ENCODE measurements around the gene C19orf47.
"Not testable (repeated sequence)": the region's sequence is repeated elsewhere in the genome, so short reads cannot be mapped to it uniquely, and the experiment has no call there.

Gene C19orf47

GRCh38 chr19:40342644-40343311, 5.4 kb downstream of the C19orf47 start:
- no peak for DNase-seq

- no peak for DNase-seq
Measured at GRCh38 chr19:40341601-40342482, 6.4 kb downstream of the C19orf47 start.

- DNase-seq = no peak
Measured at GRCh38 chr19:40339018-40339728, 9.0 kb downstream of the C19orf47 start.

- no peak for DNase-seq
Measured at GRCh38 chr19:40337594-40337993, 10.6 kb downstream of the C19orf47 start.

GRCh38 chr19:40337107-40337506, 11.1 kb downstream of the C19orf47 start:
- no peak for DNase-seq

GRCh38 chr19:40336601-40336900, 11.6 kb downstream of the C19orf47 start:
- no peak for DNase-seq

- no peak for DNase-seq
Measured at GRCh38 chr19:40335855-40336600, 12.2 kb downstream of the C19orf47 start.

GRCh38 chr19:40335101-40335500, 13.1 kb downstream of the C19orf47 start:
- DNase-seq = no peak

- DNase-seq = not testable (repeated sequence)
Measured at GRCh38 chr19:40333083-40333482, 15.1 kb downstream of the C19orf47 start.

GRCh38 chr19:40332669-40333068, 15.5 kb downstream of the C19orf47 start:
- no peak for DNase-seq

- no peak for DNase-seq
Measured at GRCh38 chr19:40331052-40331451, 17.1 kb downstream of the C19orf47 start.

- DNase-seq = no peak
Measured at GRCh38 chr19:40326201-40326600, 22.0 kb downstream of the C19orf47 start.

- no peak for DNase-seq
Measured at GRCh38 chr19:40323705-40324104, 24.5 kb downstream of the C19orf47 start.

GRCh38 chr19:40322951-40323615, 25.1 kb downstream of the C19orf47 start:
- DNase-seq = no peak

GRCh38 chr19:40322271-40322610, 26.0 kb downstream of the C19orf47 start:
- DNase-seq = no peak

- DNase-seq = no peak
Measured at GRCh38 chr19:40321566-40322270, 26.5 kb downstream of the C19orf47 start.

GRCh38 chr19:40321076-40321475, 27.1 kb downstream of the C19orf47 start:
- DNase-seq = no peak

GRCh38 chr19:40320558-40320935, 27.6 kb downstream of the C19orf47 start:
- no peak for DNase-seq

- no peak for DNase-seq
Measured at GRCh38 chr19:40317338-40317737, 30.9 kb downstream of the C19orf47 start.

GRCh38 chr19:40315812-40316470, 32.3 kb downstream of the C19orf47 start:
- no peak for DNase-seq

GRCh38 chr19:40314656-40315055, 33.5 kb downstream of the C19orf47 start:
- DNase-seq = no peak
